ENCODE results near the gene ILDR2.

Gene ILDR2

GRCh38 chr1:166971252-166971651 is 4.1 kb downstream of the ILDR2 start:
- no peak for DNase-seq (ENCODE audit: low read depth in 2 of 2)

- DNase-seq (ENCODE audit: low read depth in 2 of 2): no peak
Measured at GRCh38 chr1:166969074-166969677, 6.2 kb downstream of the ILDR2 start.

- DNase-seq (ENCODE audit: low read depth in 2 of 2): no peak
Measured at GRCh38 chr1:166960858-166961474, 14.4 kb downstream of the ILDR2 start.

- DNase-seq (ENCODE audit: low read depth in 2 of 2): no peak
Measured at GRCh38 chr1:166956872-166957271, 18.5 kb downstream of the ILDR2 start.

GRCh38 chr1:166956057-166956850 is 19.1 kb downstream of the ILDR2 start:
- no peak for DNase-seq (ENCODE audit: low read depth in 2 of 2)

- DNase-seq (ENCODE audit: low read depth in 2 of 2): no peak
Measured at GRCh38 chr1:166953491-166953890, 21.8 kb downstream of the ILDR2 start.

- no peak for DNase-seq (ENCODE audit: low read depth in 2 of 2)
Measured at GRCh38 chr1:166952002-166952746, 23.2 kb downstream of the ILDR2 start.

- DNase-seq (ENCODE audit: low read depth in 2 of 2): no peak
Measured at GRCh38 chr1:166951050-166951449, 24.3 kb downstream of the ILDR2 start.

GRCh38 chr1:166950156-166950555 is 25.2 kb downstream of the ILDR2 start:
- no peak for DNase-seq (ENCODE audit: low read depth in 2 of 2)

- no peak for DNase-seq (ENCODE audit: low read depth in 2 of 2)
Measured at GRCh38 chr1:166948856-166949350, 26.4 kb downstream of the ILDR2 start.

- no peak for DNase-seq (ENCODE audit: low read depth in 2 of 2)
Measured at GRCh38 chr1:166947398-166948043, 27.8 kb downstream of the ILDR2 start.

GRCh38 chr1:166944186-166944967 is 31.0 kb downstream of the ILDR2 start:
- DNase-seq (ENCODE audit: low read depth in 2 of 2): no peak

- DNase-seq (ENCODE audit: low read depth in 2 of 2): no peak
Measured at GRCh38 chr1:166939741-166940375, 35.5 kb downstream of the ILDR2 start.

- DNase-seq (ENCODE audit: low read depth in 2 of 2): no peak
Measured at GRCh38 chr1:166937962-166938361, 37.4 kb downstream of the ILDR2 start.

- no peak for DNase-seq (ENCODE audit: low read depth in 2 of 2)
Measured at GRCh38 chr1:166937329-166937728, 38.0 kb downstream of the ILDR2 start.

- DNase-seq (ENCODE audit: low read depth in 2 of 2): no peak
Measured at GRCh38 chr1:166933633-166934032, 41.7 kb downstream of the ILDR2 start.

GRCh38 chr1:166933140-166933539 is 42.2 kb downstream of the ILDR2 start:
- no peak for DNase-seq (ENCODE audit: low read depth in 2 of 2)

- DNase-seq (ENCODE audit: low read depth in 2 of 2): no peak
Measured at GRCh38 chr1:166929911-166930310, 45.4 kb downstream of the ILDR2 start.

- no peak for DNase-seq (ENCODE audit: low read depth in 2 of 2)
Measured at GRCh38 chr1:166927701-166928100, 47.6 kb downstream of the ILDR2 start.

GRCh38 chr1:166925810-166926478 is 49.4 kb downstream of the ILDR2 start:
- DNase-seq (ENCODE audit: low read depth in 2 of 2): no peak

All from stimulated activated CD4-positive, alpha-beta T cell treated with anti-CD3 and anti-CD28 coated beads, Interleukin-1b, Interleukin-23, amount 100 ng/mL, for 4 hours (primary cell).